GM18499 (cell line): Measurements from ENCODE around the gene RERE.
"Not testable (repeated sequence)": the region's sequence is repeated elsewhere in the genome, so short reads cannot be mapped to it uniquely, and the experiment has no call there.

Experiments
- ATAC-seq: cut with Tn5 transposase; IDR thresholded peaks from one replicate; pipeline ENCODE4 v1.9.1; 2021; ENCODE audit warnings: moderate number of reproducible peaks; ENCODE audit not compliant: insufficient read depth, unreplicated experiment

RERE gene

DNA sequence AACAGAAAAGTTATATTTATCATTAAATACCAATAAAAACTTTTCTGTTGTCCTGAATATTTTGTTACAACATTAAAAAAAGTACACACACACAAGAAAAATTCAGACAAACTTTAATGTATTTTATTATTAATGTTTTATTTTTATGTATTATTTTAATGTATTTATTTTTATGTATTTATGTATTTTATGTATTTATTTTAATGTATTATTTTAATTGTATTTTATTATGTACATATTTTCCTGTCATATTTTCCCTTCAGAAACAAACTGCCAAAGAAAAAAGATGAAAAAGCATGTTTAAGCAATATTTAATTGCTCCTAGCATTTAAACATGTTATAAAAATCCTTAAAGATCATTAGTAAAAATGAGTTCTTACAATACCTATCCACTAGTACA is 222.1 kb downstream of the RERE start:
- ATAC-seq, result no peak

DNA sequence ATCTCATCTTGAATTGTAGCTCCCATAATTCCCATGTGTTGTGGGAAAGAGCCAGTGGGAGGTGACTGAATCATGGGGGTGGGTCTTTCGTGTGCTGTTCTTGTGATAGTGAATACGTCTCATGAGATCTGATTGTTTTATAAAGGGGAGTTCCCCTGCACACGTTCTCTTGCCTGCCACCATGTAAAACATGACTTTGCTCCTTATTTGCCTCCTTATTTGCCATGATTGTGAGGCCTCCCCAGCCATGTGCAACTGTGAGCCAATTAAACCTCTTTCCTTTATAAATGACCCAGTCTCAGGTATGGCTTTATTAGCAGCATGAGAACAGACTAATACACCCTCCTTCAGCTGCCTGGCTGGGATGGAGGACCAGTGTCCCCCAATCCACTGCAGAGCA is 224.1 kb downstream of the RERE start:
- ATAC-seq, result not testable (repeated sequence)

GRCh38 chr1:8591569-8591968 is 225.9 kb downstream of the RERE start:
- no peak for ATAC-seq

DNA sequence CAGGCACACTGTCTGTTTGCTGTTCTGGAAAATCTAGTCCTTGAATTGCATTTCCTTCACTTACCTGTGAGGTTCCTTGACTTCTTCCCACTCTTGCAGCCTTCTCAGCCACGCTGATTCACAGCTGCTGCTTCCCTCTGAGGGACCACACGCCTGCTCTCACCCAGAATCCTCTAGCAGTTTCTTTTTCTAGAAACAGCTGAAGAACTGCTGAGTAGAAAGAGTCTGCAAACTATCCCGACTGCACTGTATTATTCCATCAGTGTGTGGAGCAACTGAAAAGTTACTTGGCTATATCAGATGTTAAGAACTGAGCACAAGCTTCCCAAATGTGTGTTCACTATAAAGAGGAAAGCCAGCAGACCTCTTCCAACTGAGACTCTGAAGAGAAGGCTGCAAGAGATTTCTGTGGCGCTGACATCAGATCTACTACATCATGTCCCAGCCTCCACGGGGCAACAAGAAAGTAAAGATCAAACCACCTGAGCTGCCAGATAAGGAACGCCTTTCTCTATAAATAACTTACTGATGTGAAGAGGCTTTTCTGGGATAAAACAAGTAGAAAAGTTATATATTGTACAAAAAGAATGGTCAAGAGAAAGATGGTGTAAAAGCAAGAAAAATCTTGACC is 226.6 kb downstream of the RERE start:
- ATAC-seq, result no peak

- no peak for ATAC-seq
Observed at GRCh38 chr1:8589571-8589970, 227.9 kb downstream of the RERE start.

GRCh38 chr1:8587784-8588183 is 229.7 kb downstream of the RERE start:
- ATAC-seq, result no peak

GRCh38 chr1:8586438-8586837 is 231.0 kb downstream of the RERE start:
- no peak for ATAC-seq

DNA sequence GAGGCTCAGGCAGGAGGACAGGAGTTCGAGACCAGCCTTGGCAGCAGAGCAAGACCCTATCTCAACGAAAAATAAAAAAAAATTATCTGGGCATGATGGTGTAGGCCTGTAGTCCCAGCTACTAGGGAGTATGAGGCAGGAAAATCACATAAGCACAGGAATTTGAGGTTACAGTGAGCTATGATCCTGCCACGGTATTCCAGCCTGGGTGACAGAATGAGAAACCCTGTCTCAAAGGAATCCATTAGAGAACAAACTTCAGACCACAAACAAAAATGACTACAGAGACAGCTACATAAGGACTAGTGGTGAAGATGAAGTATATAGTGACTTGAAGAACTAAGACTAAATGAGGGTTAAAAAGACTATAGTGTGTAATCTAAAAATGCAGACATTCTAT is 233.1 kb downstream of the RERE start:
- ATAC-seq, result no peak

DNA sequence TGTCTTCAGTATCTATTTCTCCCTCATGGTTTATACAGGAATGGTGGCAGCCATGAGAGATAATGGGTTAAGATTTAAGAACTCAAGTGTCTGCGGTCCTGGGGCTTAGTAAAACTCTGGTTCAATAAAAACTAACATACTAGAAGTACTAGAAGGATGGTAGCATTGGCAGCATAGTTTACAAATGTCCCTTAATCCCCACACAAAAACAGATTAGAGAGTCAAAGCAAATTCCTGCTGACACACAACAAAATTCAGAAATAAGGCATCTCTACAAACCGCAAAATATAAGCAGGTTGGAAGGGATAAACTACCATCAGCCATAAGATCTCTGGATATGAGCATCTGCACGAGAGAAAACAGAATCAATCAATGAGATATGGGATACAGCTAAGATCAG is 234.4 kb downstream of the RERE start:
- no peak for ATAC-seq

DNA sequence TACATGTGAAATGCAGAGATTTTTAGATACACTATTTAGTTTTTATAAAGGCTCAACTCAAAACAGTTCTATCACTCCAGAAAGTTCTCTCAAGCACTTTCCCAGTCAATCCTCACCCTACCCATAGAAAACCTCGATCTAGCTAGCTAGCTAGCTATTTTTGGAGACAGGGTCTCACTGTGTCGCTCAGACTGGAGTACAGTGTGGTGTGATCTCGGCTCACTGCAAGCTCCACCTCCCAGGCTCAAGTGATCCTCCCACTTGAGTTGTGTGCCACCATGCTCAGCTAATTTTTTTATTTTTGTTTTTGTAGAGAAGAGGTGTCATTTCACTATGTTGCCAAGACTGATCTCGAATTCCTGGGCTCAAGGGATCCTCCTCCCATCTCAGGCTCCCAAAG is 236.9 kb downstream of the RERE start:
- ATAC-seq, result no peak

DNA sequence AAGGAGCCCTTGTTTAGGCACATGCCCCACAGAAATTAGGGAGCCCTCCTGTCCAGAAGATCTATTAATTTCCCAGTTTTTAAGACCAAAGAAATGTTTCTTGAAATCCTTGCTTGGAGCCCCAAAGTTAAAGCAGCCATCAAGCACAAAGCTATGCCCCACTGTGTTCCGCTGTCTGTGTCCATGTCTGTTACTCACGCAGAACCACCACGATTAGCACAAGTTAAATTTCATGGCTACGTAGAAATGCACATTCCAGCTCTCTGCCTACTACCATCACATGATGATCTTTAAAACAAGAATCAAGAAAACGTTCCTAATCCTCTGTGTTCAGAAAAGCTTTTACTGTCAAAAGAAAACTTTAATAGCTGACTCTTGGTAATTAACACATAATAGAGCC is 238.5 kb downstream of the RERE start:
- no peak for ATAC-seq

- ATAC-seq, result no peak
Observed at GRCh38 chr1:8578132-8578877, 239.1 kb downstream of the RERE start.

- ATAC-seq, result no peak
Observed at GRCh38 chr1:8574985-8575384, 242.5 kb downstream of the RERE start.

- ATAC-seq, result no peak
Observed at GRCh38 chr1:8572106-8572505, 245.3 kb downstream of the RERE start.

DNA sequence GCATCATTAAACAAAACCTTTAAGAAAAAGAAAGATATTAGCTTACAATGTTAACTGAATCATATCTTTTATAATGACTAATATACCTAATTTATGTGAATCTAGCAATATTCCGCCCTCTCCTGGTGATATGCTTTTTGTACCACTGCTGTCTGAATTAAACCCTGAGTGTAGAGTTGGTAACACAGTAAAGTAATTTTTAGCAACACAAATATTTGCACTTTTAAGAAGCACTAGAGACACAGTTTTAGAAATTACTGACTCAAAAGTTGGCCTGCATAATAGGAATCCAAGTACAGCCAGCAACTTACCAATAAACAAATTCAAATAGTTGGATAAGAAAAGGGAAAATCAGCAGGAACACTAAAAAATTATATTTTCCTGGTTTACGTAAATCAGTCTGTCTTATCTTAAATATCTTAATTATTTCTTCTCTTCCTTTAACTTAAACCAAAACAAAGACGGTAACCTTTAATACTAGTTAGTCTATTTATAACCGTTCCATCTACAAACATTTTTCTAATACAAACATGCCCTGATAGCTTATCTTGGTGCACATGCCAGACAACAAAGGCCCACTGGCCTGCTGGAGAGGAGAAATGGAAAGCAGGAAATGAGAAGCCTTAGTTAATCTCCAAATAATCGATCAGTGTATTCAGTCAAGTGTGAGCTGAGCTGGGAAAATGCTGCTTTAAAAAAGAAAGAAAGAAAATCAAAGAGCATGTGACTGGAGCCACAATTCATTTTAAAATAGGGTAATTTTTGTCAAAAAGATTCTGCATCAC is 246.0 kb downstream of the RERE start:
- no peak for ATAC-seq

DNA sequence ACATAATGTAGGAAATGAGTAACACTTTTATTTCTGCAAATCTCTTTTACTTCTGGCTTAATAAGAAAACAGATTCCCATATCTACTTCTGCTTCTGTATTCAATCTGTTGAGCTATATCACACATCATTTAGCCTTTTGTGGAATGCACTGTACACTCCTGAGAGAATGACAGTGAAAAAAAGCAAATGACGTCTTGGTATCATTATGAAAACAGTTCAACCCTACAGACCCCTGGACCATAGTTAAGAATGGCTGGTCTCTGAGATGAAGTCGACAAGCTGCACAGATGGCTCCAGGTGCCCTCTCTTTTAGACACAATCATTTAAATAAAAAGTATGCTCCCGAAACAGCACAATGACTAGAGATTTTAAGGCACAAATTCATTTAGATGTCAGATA is 247.0 kb downstream of the RERE start:
- ATAC-seq, result no peak

DNA sequence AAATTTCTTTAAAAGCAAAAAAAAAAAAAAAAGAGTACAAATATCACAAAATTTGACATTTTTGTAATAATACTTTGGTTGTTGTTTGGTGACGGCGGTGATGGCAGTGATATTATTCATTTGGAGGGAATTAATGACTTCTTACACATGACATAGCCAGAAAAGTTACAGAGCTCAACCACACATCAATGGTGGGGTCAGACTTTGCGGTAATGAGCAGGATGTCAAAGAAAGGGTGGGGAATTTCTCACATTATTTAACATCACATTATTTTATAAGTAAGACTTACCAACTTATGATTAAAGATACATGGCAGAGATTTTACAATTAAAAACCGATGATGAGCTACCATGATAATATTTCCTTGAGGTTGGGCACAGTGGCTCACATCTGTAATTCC is 248.2 kb downstream of the RERE start:
- no peak for ATAC-seq

DNA sequence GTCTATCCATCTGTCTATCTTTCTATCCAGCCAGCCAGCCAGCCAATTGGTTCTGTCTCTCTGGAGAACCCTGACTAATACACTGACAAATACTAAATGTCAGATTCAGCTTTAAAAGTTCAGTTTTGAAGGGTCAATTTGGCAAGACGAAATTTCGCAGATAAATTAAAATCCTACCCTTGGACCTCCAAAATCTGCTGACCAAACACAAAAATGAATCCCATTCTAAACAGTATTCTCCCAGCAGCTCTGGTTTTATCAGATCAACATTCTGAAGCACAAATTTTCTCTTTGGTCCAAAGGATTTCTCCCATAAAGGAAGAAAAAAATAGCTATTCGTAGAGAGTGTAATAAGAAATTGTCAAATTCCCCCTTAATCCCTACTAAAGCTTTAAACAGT is 248.6 kb downstream of the RERE start:
- ATAC-seq, result no peak

DNA sequence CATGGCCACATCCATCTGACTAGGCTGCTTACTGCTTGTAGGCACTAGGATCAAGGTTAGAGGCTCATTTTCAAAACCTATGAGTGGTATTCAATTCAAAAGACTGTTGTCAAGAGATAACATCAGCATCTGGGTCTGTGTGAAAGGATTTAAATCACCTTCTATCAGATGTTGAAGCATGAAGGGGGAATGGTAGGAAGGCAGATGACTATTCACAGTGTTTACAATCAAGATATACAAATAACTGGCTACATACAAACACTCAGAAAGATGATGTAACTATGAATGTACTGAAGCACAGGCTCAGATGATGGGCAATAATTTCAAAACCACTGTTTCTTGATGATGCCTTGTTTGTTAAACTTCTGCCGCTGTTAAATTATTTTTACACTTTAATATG is 250.3 kb downstream of the RERE start:
- no peak for ATAC-seq

- no peak for ATAC-seq
Observed at GRCh38 chr1:8565802-8566201, 251.6 kb downstream of the RERE start.

DNA sequence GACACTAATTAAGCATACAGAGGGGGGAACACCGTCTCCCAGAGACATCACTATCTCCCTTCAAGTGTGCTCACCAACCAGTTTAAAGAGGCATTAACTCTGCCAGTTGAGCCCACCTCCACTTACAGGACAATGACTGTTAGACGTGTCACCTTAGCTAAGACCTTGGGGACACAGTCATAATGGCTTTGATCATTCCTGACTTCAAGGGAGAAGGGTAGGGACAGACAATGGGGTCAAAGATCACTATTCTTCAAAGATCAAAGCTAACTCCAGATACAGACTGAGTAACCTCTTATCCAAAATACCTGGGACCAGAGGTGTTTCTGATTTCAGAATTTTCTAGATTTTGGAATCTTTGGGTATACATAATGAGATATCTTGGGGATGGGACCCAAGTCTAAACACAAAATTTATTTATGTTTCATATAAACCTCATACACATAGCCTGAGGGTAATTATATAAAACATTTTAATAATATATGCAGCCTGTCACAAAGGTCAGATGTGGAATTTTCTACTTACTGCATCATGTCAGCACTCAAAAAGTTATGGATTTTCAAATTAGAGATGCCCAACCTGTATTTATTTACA is 253.4 kb downstream of the RERE start:
- ATAC-seq, result no peak
